HG02840 (cell line): ENCODE results near the gene FBH1.
"Not testable (repeated sequence)": the region's sequence is repeated elsewhere in the genome, so short reads cannot be mapped to it uniquely, and the experiment has no call there.

ENCODE experiments used
- ATAC-seq: cut with Tn5 transposase; IDR thresholded peaks from one replicate; pipeline ENCODE4 v1.9.1; 2021; ENCODE audit warnings: mild to moderate bottlenecking, moderate library complexity, moderate number of reproducible peaks; ENCODE audit not compliant: unreplicated experiment, low FRiP score

The FBH1 gene

GRCh38 chr10:5953676-5954075, 63.6 kb downstream of the FBH1 start:
- ATAC-seq = no peak

GRCh38 chr10:5956146-5956936, 66.3 kb downstream of the FBH1 start:
- ATAC-seq = no peak

GRCh38 chr10:5958077-5958476, 68.0 kb downstream of the FBH1 start:
- ATAC-seq = no peak

- no peak for ATAC-seq
These were observed 68.6 kb downstream of the FBH1 start for GRCh38 chr10:5958675-5959074.

GRCh38 chr10:5959142-5959541, 69.1 kb downstream of the FBH1 start:
- no peak for ATAC-seq

- no peak for ATAC-seq
These were observed 69.6 kb downstream of the FBH1 start for GRCh38 chr10:5959581-5960069.

- no peak for ATAC-seq
These were observed 70.3 kb downstream of the FBH1 start for GRCh38 chr10:5960070-5960972.

GRCh38 chr10:5960973-5961275, 70.9 kb downstream of the FBH1 start:
- not testable (repeated sequence) for ATAC-seq

GRCh38 chr10:5961405-5962100, 71.5 kb downstream of the FBH1 start:
- no peak for ATAC-seq

- not testable (repeated sequence) for ATAC-seq
These were observed 72.4 kb downstream of the FBH1 start for GRCh38 chr10:5962358-5962940.

GRCh38 chr10:5963071-5963470, 73.0 kb downstream of the FBH1 start:
- no peak for ATAC-seq

GRCh38 chr10:5963591-5963990, 73.5 kb downstream of the FBH1 start:
- ATAC-seq = no peak

GRCh38 chr10:5964736-5965135, 74.7 kb downstream of the FBH1 start:
- no peak for ATAC-seq

GRCh38 chr10:5965266-5965665, 75.2 kb downstream of the FBH1 start:
- ATAC-seq = no peak

- ATAC-seq = no peak
These were observed 78.1 kb downstream of the FBH1 start for GRCh38 chr10:5968037-5968680.

- no peak for ATAC-seq
These were observed 78.8 kb downstream of the FBH1 start for GRCh38 chr10:5968681-5969453.

- ATAC-seq = no peak
These were observed 80.0 kb downstream of the FBH1 start for GRCh38 chr10:5970066-5970465.

- ATAC-seq = no peak
These were observed 80.5 kb downstream of the FBH1 start for GRCh38 chr10:5970527-5970926.

- ATAC-seq = no peak
These were observed 81.3 kb downstream of the FBH1 start for GRCh38 chr10:5971315-5971832.
